ENCODE results near the gene RWDD3.

Gene RWDD3

DNA sequence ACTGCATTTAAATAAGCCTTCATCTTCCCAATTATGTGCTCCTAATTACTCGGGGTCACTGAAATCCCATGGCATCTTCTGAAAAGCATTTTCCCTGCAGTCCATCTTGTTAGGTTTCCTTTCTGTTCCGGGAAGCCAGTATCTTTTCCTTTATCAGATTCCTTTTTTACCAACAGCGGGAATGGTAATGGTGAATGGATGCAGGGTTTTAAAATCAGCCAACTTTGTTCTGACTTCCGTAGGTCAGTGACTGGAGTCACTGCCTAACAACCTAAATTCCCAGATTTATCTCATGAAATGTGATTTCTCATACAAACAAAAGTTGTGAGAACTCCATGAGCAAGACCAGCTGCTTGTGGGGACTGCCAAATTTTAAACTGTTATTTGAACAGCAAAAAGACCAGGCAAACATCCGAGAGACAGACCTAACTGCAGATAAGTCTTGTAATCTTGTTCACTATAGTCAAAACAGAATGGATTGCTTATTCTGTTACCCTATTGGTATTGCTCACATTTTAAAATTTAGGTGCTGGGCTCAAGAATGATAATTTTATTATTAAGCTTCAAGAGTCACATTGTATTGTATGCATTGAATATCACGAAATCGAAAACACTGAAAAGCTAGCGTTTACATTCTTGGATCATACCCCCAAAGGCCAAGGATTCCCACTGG lies 1.2 kb upstream of the RWDD3 start:
- Histone ChIP-seq H3K4me2 (ENCODE audit: low read length) (peak overlapping the region; percentile 74), H3K27ac (peak overlapping the region; percentile 66), H3K27me3 (ENCODE audit: control insufficient read depth, insufficient read depth, low read length) (no peaks in the 10 kb centered on the region), H3K4me3 (ENCODE audit: low read depth, low read length) (peak overlapping the region; percentile 75), H3K9ac (no peak overlapping the region), H3K4me1 (no peaks in the 10 kb centered on the region), H3K9me3 (ENCODE audit: control insufficient read depth, low read length) (no peaks in the 10 kb centered on the region), H3K79me2 (no peaks in the 10 kb centered on the region), H2AFZ (peak overlapping the region; percentile 94), H3K36me3 (ENCODE audit: control insufficient read depth, insufficient read depth, low read length) (no peaks in the 10 kb centered on the region)
- TF ChIP-seq, protein P1, sequence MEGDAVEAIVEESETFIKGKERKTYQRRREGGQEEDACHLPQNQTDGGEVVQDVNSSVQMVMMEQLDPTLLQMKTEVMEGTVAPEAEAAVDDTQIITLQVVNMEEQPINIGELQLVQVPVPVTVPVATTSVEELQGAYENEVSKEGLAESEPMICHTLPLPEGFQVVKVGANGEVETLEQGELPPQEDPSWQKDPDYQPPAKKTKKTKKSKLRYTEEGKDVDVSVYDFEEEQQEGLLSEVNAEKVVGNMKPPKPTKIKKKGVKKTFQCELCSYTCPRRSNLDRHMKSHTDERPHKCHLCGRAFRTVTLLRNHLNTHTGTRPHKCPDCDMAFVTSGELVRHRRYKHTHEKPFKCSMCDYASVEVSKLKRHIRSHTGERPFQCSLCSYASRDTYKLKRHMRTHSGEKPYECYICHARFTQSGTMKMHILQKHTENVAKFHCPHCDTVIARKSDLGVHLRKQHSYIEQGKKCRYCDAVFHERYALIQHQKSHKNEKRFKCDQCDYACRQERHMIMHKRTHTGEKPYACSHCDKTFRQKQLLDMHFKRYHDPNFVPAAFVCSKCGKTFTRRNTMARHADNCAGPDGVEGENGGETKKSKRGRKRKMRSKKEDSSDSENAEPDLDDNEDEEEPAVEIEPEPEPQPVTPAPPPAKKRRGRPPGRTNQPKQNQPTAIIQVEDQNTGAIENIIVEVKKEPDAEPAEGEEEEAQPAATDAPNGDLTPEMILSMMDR (IDR thresholded peaks at IDR 0.05): no peak

GRCh38 chr1:95233319-95233736 lies 682 bp upstream of the RWDD3 start:
- H3K36me3 ChIP-seq (ENCODE audit: control insufficient read depth, insufficient read depth, low read length): no peaks in the 10 kb centered on the region

DNA sequence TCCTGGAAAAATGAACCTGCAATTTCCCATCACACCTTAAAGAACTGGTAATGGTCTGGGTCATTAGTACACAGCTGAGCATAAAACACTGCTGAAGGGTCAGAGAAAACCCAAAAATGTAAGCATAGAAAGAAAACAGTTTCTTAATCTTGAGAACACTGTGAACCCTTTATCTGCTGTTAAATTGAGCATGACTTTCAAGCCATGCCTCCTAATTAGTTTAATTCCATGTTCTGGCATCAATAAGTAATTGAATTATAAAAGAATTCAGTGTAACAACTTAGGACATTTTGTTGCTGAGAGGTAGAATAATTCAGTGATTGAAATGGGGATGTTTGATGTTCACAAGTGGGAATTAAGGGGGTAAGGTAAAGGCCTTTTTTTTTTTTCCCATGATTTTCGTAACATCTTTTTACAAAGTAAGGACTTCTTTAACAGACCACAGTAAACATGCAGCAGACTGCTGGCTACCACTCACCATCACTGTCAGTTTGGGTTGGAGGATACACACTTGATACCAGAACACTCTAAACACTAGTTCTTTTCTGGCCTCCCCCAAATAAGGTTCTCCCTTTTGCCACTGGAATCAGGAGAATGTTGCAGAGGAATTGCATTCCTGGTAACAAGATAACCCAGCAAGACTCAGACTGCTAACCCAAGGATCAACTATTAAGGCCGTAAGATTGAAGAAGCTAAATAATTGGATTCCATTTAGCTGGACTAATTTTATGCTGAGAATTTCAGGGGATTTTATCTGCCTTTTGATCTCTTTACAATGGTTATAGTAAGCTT lies 3.0 kb downstream of the RWDD3 start:
- Histone ChIP-seq H3K27me3 (ENCODE audit: control insufficient read depth, insufficient read depth, low read length) (no peaks in the 10 kb centered on the region), H2AFZ (no peak overlapping the region), H3K4me3 (ENCODE audit: low read depth, low read length) (no peak overlapping the region), H3K79me2 (no peaks in the 10 kb centered on the region), H3K4me1 (no peaks in the 10 kb centered on the region), H3K9me3 (ENCODE audit: control insufficient read depth, low read length) (no peaks in the 10 kb centered on the region), H3K9ac (no peak overlapping the region), H3K36me3 (ENCODE audit: control insufficient read depth, insufficient read depth, low read length) (no peaks in the 10 kb centered on the region), H3K27ac (no peak overlapping the region), H3K4me2 (ENCODE audit: low read length) (no peak overlapping the region)
- TF ChIP-seq, protein P1 (IDR thresholded peaks at IDR 0.05): no peak

More at GRCh38 chr1:95233319-95233736, 682 bp upstream of the RWDD3 start:
- no peaks in the 10 kb centered on the region for H3K27me3 ChIP-seq (ENCODE audit: control insufficient read depth, insufficient read depth, low read length)
- peak overlapping the region; percentile 74 for H3K4me2 ChIP-seq (ENCODE audit: low read length)
- no peaks in the 10 kb centered on the region for H3K9me3 ChIP-seq (ENCODE audit: control insufficient read depth, low read length)
- H2AFZ ChIP-seq: peak overlapping the region; percentile 94
- no peaks in the 10 kb centered on the region for H3K4me1 ChIP-seq
- peak overlapping the region; percentile 66 for H3K27ac ChIP-seq
- H3K9ac ChIP-seq: no peak overlapping the region
- TF ChIP-seq, protein P1 (IDR thresholded peaks at IDR 0.05): no peak
- peak overlapping the region; percentile 75 for H3K4me3 ChIP-seq (ENCODE audit: low read depth, low read length)
- no peaks in the 10 kb centered on the region for H3K79me2 ChIP-seq

GRCh38 chr1:95237981-95238703 lies 4.1 kb downstream of the RWDD3 start:
- TF ChIP-seq, protein P1 (IDR thresholded peaks at IDR 0.05): no peak
- H3K4me1 ChIP-seq: no peaks in the 10 kb centered on the region
- H3K36me3 ChIP-seq (ENCODE audit: control insufficient read depth, insufficient read depth, low read length): no peaks in the 10 kb centered on the region
- no peak overlapping the region for H3K4me3 ChIP-seq (ENCODE audit: low read depth, low read length)
- H3K27ac ChIP-seq: no peak overlapping the region
- H3K4me2 ChIP-seq (ENCODE audit: low read length): no peak overlapping the region
- H3K79me2 ChIP-seq: no peaks in the 10 kb centered on the region
- H3K9me3 ChIP-seq (ENCODE audit: control insufficient read depth, low read length): no peaks in the 10 kb centered on the region
- no peak overlapping the region for H2AFZ ChIP-seq
- no peaks in the 10 kb centered on the region for H3K27me3 ChIP-seq (ENCODE audit: control insufficient read depth, insufficient read depth, low read length)
- no peak overlapping the region for H3K9ac ChIP-seq
